Measurements from ENCODE around the gene ARMC3. TPM values are rescaled to one million over a fixed set of nuclear protein-coding genes. Genes with fewer than 3 reads are reported as not detected.
"Not testable (repeated sequence)": the region's sequence is repeated elsewhere in the genome, so short reads cannot be mapped to it uniquely, and the experiment has no call there.

ARMC3 gene
- total RNA-seq, 1 donor from 2014 or later = not detected

DNA sequence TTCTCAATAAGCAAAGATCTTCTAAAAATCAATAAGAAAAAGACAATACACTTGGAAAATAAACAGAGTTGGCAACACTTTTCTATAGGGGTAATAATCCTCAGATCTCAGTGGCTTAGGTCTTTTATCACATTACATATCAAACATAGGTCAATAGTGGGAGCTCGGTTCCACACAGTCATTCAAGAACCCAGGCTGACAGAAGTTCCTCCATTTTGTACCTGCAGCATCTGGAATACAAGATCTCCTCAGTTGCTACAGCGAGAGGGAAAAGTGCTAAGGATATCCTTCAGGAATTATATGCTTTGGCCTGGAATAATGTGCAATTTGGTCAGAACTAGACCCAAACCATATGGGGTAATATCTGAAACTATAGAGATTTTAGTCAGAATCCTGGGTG, 112.1 kb downstream of the ARMC3 start:
- no peak for DNase-seq (ENCODE audit: low read depth in 2 of 2)

DNA sequence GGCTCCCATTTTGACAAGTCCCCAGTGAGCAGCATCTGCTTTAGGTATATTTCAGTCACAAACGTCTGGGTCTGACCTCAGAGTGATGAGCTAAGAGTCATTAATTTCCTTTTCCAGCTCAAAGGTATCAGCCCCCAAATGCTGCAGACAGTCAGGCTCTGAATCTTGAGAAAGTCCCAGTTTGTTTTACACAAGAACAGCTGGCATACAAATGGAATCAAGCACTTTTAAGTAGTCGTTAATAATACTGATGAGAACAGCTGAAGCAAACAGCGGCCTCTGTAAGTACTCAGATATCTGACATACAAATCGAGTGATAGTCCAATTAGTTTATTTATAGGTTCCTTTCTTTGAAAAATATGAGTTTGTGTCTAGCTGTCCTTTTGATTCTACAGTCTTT, 118.2 kb downstream of the ARMC3 start:
- no peak for DNase-seq (ENCODE audit: low read depth in 2 of 2)

- DNase-seq (ENCODE audit: low read depth in 2 of 2) = no peak
Observed at GRCh38 chr10:23047201-23048050, 119.6 kb downstream of the ARMC3 start.

GRCh38 chr10:23048191-23048590, 120.3 kb downstream of the ARMC3 start:
- DNase-seq (ENCODE audit: low read depth in 2 of 2) = no peak

DNA sequence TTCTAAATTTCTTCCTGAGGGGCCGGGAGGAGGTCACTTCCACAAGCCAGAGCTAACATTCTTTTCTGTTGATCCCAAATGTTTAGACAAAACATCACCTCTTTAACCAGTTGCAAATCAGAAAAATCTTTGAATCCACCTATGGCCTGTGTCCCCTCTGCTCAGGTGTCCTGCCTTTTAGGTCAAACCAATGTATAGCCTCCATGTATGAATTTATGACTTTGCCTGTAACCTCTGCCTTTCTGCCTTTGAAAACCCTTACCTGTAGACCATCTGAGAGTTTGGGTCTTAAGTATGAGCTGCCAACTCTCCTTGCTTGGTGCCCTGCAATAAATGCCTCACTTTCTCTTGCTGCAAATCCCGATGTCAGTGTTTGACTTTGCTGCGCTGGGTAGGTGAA, 123.4 kb downstream of the ARMC3 start:
- DNase-seq (ENCODE audit: low read depth in 2 of 2) = no peak

- DNase-seq (ENCODE audit: low read depth in 2 of 2) = no peak
Observed at GRCh38 chr10:23051855-23052331, 124.0 kb downstream of the ARMC3 start.

GRCh38 chr10:23053036-23053435, 125.2 kb downstream of the ARMC3 start:
- DNase-seq (ENCODE audit: low read depth in 2 of 2) = no peak

- no peak for DNase-seq (ENCODE audit: low read depth in 2 of 2)
Observed at GRCh38 chr10:23055424-23056185, 127.8 kb downstream of the ARMC3 start.

DNA sequence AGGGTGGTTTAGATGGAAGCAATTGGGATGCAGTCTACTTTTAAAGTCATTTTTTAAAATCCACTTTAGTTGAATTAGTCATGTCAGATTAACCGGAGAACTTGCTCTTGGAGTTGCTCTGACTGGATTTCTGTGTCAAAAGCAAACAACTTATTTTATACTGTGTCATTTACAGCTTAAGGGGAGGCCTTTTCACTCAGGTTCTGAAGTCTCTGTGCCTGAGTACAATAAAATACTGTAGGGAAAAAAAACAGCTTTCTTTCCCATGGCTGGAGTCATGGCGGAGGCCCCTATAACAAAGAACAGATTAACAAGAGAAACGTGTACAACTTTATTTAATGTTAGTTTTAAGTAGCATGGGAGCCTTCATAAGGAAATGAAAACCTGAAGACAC, 128.3 kb downstream of the ARMC3 start:
- DNase-seq (ENCODE audit: low read depth in 2 of 2) = no peak

GRCh38 chr10:23058366-23058765, 130.5 kb downstream of the ARMC3 start:
- DNase-seq (ENCODE audit: low read depth in 2 of 2) = no peak

DNA sequence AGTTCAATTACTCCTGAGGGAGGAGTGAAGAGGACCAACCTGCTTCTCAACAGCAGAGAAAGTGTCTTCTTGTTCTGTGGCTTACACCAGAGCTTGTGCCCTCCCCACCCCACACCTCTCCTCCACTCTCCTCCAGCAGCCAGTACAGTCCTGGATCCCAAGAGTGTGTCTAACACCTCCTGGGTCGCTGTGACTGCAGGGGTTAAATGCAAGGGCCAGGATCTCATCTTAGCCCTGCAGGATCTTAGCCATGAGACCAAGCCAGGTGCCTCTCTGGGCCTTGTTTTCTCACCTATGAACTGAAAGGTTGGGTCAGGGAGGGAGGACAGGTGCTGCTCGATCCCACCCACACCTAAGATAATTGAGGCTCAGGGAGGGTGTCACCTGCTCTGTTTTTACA, 133.1 kb downstream of the ARMC3 start:
- no peak for DNase-seq (ENCODE audit: low read depth in 2 of 2)

GRCh38 chr10:23063045-23063972, 135.5 kb downstream of the ARMC3 start:
- DNase-seq (ENCODE audit: low read depth in 2 of 2) = no peak

DNA sequence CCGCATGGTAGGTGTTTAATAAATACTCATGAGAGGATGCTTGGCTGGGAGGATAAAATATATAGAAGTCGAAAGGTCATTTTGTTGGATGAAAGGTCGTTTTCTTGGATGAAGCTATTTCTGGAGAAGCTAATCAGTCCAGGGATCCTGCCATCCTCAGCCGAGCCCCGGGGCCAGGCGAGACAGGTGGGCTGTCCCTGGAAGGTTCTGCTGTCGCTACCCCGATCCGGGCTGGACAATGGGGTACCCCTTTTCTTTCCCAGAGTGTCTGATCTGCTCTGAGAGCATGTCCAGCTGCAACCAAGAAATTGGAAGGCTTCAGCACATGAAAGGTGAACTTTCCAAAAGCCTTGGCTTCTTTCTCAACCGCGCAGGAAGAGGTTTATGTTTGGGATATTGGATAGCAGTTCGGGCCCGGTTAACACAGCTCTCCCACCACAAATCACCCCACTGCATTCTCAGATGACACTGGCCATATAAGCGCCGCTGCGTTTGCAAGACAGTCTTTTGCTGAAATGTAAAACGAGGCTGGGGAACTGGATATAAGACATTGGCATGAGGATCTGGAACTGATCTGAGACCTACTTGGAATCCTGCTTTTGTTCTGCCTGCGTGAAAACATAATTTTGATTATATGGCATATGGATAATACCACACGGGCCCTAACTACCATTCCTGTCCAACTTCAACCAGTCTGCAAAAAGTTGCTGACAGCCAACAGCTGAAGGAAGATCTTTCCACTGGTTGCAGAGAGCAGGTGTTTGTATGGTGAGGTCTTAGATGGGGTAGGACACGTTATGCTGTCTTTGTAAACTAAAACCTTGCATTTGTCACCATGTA, 136.3 kb downstream of the ARMC3 start:
- no peak for DNase-seq (ENCODE audit: low read depth in 2 of 2)

DNA sequence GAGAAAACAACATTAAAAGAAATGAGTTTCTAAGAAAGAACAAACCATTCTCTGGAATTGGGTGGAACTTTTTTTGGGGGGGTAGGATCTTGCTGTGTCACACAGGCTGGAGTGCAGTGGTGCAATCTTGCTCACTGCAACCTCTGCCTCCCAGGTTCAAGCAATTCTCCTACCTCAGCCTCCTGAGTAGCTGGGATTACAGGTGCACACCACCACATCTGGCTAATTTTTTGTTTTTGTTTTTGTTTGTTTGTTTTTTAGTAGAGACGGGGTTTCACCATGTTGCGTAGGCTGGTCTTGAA, 136.9 kb downstream of the ARMC3 start:
- not testable (repeated sequence) for DNase-seq (ENCODE audit: low read depth in 2 of 2)

DNA sequence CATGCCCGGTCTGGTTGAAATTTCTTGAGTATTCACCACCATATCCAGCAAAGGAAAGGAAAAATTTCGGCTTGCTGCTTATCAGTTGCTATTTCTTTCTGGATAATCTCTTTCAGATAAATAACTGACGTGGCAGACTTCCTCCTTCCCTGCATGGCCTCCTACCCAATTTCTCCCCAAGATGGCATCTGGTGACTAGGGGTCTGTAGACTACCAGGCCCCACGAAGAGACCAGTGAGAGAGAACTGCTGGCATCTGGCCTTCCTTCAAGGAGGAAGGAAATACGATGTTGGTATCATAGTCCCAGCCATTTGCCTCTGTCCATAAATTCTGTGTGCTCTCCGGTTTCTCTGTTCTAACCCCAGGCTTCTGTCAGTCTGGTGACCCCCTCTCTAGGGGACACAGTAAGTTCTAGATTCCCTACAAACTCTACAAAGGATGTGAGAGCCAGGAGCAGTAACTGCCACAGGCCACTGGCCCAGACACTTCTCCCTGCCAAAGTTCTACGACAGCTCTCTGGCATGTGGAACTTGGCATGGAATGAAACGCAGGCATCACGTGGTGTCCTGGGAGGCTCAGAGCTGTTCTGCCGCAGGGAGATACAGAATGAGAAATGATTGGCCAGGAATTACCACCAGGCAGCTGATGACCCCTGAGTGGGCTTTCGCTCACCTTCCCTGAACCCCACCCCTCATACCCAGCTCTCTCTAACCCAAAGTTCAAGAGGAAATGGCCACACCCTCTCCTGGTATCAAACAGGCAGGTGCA, 137.5 kb downstream of the ARMC3 start:
- DNase-seq (ENCODE audit: low read depth in 2 of 2) = peak; percentile 44 to 82

DNA sequence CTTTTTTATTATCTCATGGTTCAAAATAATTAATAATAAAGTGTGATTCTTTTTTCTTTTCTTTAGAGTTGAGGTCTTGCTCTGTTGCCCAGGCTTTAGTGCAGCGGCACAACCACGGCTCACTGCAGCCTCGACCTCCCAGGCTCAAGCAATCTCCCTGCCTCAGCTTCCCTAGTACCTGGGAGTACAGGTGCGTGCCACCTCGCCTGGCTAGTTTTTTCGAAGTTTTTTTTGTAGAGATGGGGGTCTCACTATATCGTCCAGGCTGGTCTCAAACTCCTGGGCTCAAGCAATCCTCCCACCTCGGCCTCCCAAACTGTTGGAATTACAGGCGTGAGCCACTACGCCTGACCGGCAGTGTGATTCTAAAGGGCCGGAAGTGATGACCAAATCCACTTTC, 139.5 kb downstream of the ARMC3 start:
- DNase-seq (ENCODE audit: low read depth in 2 of 2) = no peak

DNA sequence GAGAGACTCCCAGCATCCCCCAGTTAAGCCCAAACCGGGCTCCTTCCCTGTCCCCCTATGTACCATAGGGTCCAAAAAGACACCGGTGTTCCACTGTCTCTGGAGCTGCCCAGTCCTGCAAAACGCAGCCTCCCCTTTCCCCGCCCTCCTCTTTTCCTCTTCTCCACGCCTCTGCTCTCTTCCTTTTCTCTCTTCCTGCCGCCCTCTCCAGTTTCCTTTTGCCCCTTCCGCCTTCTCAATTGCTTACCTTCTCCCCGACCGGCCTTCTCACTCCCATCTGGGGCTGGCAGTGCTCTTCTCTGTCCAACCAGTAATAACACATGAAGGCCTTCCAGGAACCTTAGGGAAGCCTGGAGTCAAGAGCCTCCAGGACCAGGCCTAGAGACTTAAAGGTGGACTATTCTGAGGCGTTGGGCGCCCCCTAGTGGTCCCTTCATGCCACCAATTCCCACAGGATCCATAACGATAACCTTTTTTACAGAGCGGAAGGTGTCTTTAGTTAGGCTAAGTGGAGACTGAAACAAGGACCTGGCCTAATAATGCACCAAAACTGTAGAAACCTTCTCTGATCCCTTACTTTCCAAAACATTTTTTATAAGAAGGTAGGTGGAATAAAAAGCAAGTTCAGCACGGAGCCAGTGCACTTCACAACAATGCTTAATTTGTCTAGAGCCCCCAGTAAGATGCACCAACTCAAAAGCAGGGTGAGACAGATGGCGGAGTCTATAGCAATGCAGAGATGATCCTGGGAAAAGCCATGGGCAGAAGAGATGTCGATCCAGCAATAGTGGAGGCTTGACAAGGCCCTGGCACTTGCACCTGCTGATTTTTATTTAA, 140.3 kb downstream of the ARMC3 start:
- peak; percentile 69 to 75 for DNase-seq (ENCODE audit: low read depth in 2 of 2)

- no peak for DNase-seq (ENCODE audit: low read depth in 2 of 2)
Observed at GRCh38 chr10:23069019-23069815, 141.4 kb downstream of the ARMC3 start.
